OCI-LY1 (cell line): Measurements from ENCODE around the gene AJUBA.

Experiments
- EZH2 ChIP-seq: fragments of 200-600 bp; sonication (generic), shearing (Covaris generic); IDR thresholded peaks from 2 replicates; pipeline ENCODE4 v1.8.0; 2017; ENCODE audit warnings: borderline replicate concordance, mixed run types, mild to moderate bottlenecking, antibody characterized with exemption, low read length, moderate library complexity, mixed read lengths
- TF ChIP-seq, protein P1 (sequence below): fragments of 200-600 bp; sonication (generic), shearing (Covaris generic); IDR thresholded peaks from 2 replicates; pipeline ENCODE4 v1.5.1; 2017; ENCODE audit warnings: mild to moderate bottlenecking, antibody characterized with exemption, low read length, moderate library complexity, mixed read lengths

DNA sequence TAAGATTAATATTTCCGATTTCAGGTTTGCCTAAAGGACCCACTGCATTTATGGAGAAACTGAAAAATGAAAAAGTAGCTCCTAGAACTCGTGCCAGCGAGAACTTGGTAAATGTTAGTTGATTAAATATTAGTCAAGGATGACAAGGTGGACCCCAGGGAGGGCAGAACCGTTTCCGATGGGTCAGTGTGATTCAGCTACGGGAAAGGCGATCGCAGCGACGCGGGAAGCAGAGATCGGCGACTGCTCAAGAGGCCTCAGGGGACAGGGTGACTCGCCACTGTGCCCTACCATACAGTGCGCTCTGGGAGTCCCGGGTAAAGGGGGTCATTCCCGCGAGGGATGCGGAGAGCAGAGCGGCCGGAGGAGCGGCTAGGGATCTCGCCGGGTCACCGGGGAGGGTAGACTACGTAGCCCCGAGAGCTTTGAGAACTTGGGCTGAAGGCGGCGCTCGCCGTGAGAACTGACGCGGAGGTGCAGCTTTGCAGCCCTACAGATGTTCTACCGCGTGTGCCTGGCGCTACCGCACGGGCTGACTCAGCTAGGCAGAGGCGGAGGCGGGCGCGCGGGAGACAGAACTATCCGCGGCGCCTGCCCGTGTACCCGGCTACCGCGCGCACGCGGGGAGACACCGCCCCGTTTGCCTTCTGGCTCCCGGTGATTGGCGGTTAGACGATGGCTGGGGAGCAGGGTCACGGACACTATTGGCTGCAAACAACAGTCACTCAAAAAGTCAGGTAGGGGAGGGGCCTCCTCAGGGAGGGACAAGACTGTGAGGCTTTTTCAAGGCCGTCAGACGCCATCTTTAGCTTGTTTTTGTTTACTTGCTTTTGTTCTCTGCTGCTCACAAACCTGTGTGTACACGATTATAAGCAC lies 24.4 kb upstream of the AJUBA start:
- TF ChIP-seq, protein P1, sequence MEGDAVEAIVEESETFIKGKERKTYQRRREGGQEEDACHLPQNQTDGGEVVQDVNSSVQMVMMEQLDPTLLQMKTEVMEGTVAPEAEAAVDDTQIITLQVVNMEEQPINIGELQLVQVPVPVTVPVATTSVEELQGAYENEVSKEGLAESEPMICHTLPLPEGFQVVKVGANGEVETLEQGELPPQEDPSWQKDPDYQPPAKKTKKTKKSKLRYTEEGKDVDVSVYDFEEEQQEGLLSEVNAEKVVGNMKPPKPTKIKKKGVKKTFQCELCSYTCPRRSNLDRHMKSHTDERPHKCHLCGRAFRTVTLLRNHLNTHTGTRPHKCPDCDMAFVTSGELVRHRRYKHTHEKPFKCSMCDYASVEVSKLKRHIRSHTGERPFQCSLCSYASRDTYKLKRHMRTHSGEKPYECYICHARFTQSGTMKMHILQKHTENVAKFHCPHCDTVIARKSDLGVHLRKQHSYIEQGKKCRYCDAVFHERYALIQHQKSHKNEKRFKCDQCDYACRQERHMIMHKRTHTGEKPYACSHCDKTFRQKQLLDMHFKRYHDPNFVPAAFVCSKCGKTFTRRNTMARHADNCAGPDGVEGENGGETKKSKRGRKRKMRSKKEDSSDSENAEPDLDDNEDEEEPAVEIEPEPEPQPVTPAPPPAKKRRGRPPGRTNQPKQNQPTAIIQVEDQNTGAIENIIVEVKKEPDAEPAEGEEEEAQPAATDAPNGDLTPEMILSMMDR: peak; percentile 23; the same call in 1 of the 2 replicates
- no peak for TF ChIP-seq EZH2
